Caco-2 (cell line): Measurements from ENCODE around the gene P2RY1. TPM values are rescaled to one million over a fixed set of nuclear protein-coding genes. Genes with fewer than 3 reads are reported as not detected.

Experiments
- Bru-seq: library from RNA; stranded (reverse); fragments of 400-500 nt; gene quantifications from one replicate; lab custom pipeline; 2021; lab: Mats Ljungman, UMichigan
- BruChase-seq, 2 experiments: library from RNA; stranded (reverse); fragments of 400-500 nt; gene quantifications; one replicate each; lab custom pipeline; 2021; lab: Mats Ljungman, UMichigan
- BruUV-seq: library from RNA; stranded (reverse); fragments of 400-500 nt; replicated peaks from 2 replicates; lab custom pipeline; 2021; lab: Mats Ljungman, UMichigan
- CTCF ChIA-PET: fragments of 300-600 bp; sonication (Branson Sonifier 250); formaldehyde crosslinking; loops from one replicate; lab custom pipeline; 2022; ENCODE audit warnings: antibody characterized with exemption; lab: Charles Lee
- POLR2A ChIA-PET: fragments of 300-600 bp; sonication (Branson Sonifier 250); formaldehyde crosslinking; loops from one replicate; lab custom pipeline; 2022; ENCODE audit warnings: antibody characterized with exemption; lab: Charles Lee
- DNase-seq, 2 experiments: peaks; one replicate each; pipeline versions ENCODE4 v3.0.0 to v3.0.0-alpha.2; 2020 to 2022
- H3K27me3 ChIP-seq: replicated peaks from 2 replicates; pipeline ENCODE4 v1.6.0; 2011; ENCODE audit warnings: low read length; ENCODE audit not compliant: control insufficient read depth, insufficient read depth
- H3K36me3 ChIP-seq: 2 replicates; pipeline ENCODE4 v1.5.1; 2011; ENCODE audit warnings: low read length; ENCODE audit not compliant: control insufficient read depth, insufficient read depth
- H3K4me1 ChIP-seq: fragments of 250-450 bp; sonication (Bioruptor Pico); 2 replicates; pipeline ENCODE4 v1.5.1; 2020; ENCODE audit warnings: mild to moderate bottlenecking
- H3K4me3 ChIP-seq: 2 replicates; pipeline ENCODE4 v1.5.1; 2011; ENCODE audit warnings: low read depth, mild to moderate bottlenecking, control low read depth, low read length
- H3K9me3 ChIP-seq: fragments of 250-450 bp; sonication (Bioruptor Pico); 2 replicates; pipeline ENCODE4 v1.5.1; 2020; ENCODE audit warnings: mild to moderate bottlenecking, moderate library complexity
- H3K27ac Mint-ChIP-seq: one replicate; pipeline ENCODE4 v1.8.0; 2022; ENCODE audit warnings: mixed read lengths; ENCODE audit not compliant: unreplicated experiment
- H3K27me3 Mint-ChIP-seq: one replicate; pipeline ENCODE4 v1.8.0; 2022; ENCODE audit warnings: mixed read lengths; ENCODE audit not compliant: insufficient read depth, unreplicated experiment
- H3K36me3 Mint-ChIP-seq: one replicate; pipeline ENCODE4 v1.8.0; 2022; ENCODE audit warnings: mild to moderate bottlenecking, mixed read lengths; ENCODE audit not compliant: insufficient read depth, unreplicated experiment
- H3K4me1 Mint-ChIP-seq: one replicate; pipeline ENCODE4 v1.8.0; 2022; ENCODE audit warnings: low read depth, mixed read lengths; ENCODE audit not compliant: unreplicated experiment
- H3K4me3 Mint-ChIP-seq: one replicate; pipeline ENCODE4 v1.8.0; 2022; ENCODE audit warnings: mild to moderate bottlenecking, moderate library complexity, mixed read lengths; ENCODE audit not compliant: unreplicated experiment
- H3K9me3 Mint-ChIP-seq: one replicate; pipeline ENCODE4 v1.8.0; 2022; ENCODE audit warnings: mixed read lengths; ENCODE audit not compliant: unreplicated experiment
- intact Hi-C: fragments of 100-400 bp; cut with micrococcal nuclease; formaldehyde crosslinking; loops from one replicate; pipeline ENCODE4 v1.10.0; 2022; ENCODE audit not compliant: unreplicated experiment
- long read RNA-seq: library from polyadenylated mRNA; stranded (forward); transcript quantifications from one replicate; pipeline ENCODE4 v2.0.0, GENCODE V29; 2022
- total RNA-seq: library from RNA; stranded (reverse); gene quantifications from 2 replicates; pipeline ENCODE4 v1.2.3, GENCODE V29; 2022
- TF ChIP-seq, protein P1 (sequence below), 2 experiments: fragments of 200-600 bp in 1 of 2; IDR thresholded peaks; 1 replicate in 1 of 2; 2 replicates in 1 of 2; pipeline versions ENCODE4 v1.5.1 to v1.8.0; 2011 to 2022; ENCODE audit warnings: antibody characterized with exemption in 1 of 2, control low read depth in 1 of 2, inconsistent platforms in 1 of 2, low read depth in 1 of 2, low read length in 1 of 2, mild to moderate bottlenecking in 1 of 2, moderate library complexity in 1 of 2; ENCODE audit not compliant: insufficient read depth in 1 of 2, severe bottlenecking in 1 of 2, unreplicated experiment in 1 of 2

The P2RY1 gene, protein sequence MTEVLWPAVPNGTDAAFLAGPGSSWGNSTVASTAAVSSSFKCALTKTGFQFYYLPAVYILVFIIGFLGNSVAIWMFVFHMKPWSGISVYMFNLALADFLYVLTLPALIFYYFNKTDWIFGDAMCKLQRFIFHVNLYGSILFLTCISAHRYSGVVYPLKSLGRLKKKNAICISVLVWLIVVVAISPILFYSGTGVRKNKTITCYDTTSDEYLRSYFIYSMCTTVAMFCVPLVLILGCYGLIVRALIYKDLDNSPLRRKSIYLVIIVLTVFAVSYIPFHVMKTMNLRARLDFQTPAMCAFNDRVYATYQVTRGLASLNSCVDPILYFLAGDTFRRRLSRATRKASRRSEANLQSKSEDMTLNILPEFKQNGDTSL
- total RNA-seq, result 6.0 and 8.5 TPM in 2 replicates
- percentile 78 among the genes with signal in this experiment for Bru-seq, nascent RNA
- percentile 94 among the genes with signal in this experiment for BruChase-seq, experiment 1, labeled RNA remaining after a 2-hour chase
- BruChase-seq, experiment 2, labeled RNA remaining after a 6-hour chase, result percentile 81 among the genes with signal in this experiment
- long read RNA-seq, full-length matches to known transcripts, result 7 of 7 reads
- long read RNA-seq, partial matches to known transcripts, result 0 of 7 reads
- long read RNA-seq, other reads (novel, unspliced or antisense), result 0 of 7 reads

GRCh38 chr3:152834776-152835600, at the start of gene P2RY1:
TSS of gene P2RY1 (plus strand) at chr3:152835131. CDS start at chr3:152835783, 652 bp downstream.
- Histone ChIP-seq H3K9me3 (no peaks in the 10 kb centered on the region), H3K36me3 (no peaks in the 10 kb centered on the region), H3K27me3 (no peaks in the 10 kb centered on the region), H3K4me3 (peak within 1 kb of the TSS; percentile 70), H3K4me1 (no peaks in the 10 kb centered on the region)
- POLR2A ChIA-PET, result interaction anchor here (0.9 to 1.4 kb wide), 3 partner anchors 23 to 75 kb away, joined by 3 to 5 read pairs (median 4); no protein-coding TSS in a partner anchor
- Mint-ChIP-seq H3K27ac (peak within 1 kb of the TSS; percentile 84), H3K4me1 (no peaks in the 10 kb centered on the region), H3K27me3 (no peaks in the 10 kb centered on the region), H3K36me3 (peaks cover 12% of the 10 kb centered on the region), H3K4me3 (peak within 1 kb of the TSS; percentile 88), H3K9me3 (no peaks in the 10 kb centered on the region)
- BruUV-seq, result TSS peak; percentile 30
- intact Hi-C loops, result loop anchor here (1.0 to 10.0 kb wide), 3 partner anchors 23 to 260 kb away; no protein-coding TSS in a partner anchor
- CTCF ChIA-PET, result interaction anchor here (0.6 to 1.3 kb wide), 5 partner anchors 102 to 1542 kb away, joined by 3 to 7 read pairs (median 4); no protein-coding TSS in a partner anchor
- DNase-seq, result peak; percentile 85 to 86
- TF ChIP-seq, protein P1, sequence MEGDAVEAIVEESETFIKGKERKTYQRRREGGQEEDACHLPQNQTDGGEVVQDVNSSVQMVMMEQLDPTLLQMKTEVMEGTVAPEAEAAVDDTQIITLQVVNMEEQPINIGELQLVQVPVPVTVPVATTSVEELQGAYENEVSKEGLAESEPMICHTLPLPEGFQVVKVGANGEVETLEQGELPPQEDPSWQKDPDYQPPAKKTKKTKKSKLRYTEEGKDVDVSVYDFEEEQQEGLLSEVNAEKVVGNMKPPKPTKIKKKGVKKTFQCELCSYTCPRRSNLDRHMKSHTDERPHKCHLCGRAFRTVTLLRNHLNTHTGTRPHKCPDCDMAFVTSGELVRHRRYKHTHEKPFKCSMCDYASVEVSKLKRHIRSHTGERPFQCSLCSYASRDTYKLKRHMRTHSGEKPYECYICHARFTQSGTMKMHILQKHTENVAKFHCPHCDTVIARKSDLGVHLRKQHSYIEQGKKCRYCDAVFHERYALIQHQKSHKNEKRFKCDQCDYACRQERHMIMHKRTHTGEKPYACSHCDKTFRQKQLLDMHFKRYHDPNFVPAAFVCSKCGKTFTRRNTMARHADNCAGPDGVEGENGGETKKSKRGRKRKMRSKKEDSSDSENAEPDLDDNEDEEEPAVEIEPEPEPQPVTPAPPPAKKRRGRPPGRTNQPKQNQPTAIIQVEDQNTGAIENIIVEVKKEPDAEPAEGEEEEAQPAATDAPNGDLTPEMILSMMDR (IDR thresholded peaks at IDR 0.05; ENCODE audit: insufficient read depth in 1 of 2, low read depth in 1 of 2, low read length in 1 of 2, severe bottlenecking in 1 of 2, unreplicated experiment in 1 of 2), result peak in 1 of 2 experiments; percentile 44

DNA sequence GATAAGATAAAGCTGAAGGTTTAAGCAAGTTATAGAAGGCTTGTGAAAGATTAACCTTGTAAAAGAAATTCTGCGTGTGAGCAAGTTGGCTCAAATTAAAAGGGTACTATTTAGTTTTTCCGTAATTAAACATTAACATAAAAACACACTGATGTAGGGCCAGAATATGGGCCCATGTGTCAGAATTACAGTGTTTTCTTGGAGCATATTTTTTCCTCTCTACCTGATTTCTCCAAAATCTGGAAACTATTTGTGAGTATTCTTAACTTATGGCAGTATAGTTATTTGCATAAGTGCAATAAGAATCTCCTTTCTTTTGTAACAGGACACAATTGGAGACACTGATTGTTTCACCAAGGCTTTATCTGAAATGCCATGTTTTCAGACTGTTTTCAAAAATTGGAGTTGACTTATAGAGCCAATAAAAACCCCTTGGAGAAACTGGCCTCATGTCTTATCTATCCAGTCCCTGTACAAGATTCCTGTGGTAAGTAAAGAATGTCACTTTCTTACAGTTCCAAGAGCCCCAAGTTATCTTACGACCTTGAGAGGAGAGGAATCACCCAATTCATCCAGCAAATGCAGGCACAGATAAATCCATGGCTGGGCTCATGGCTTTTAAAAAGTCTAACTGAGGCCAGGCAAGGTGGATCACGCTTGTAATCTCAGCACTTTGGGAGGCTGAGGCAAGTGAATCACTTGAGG, 47.8 kb upstream of the P2RY1 start:
- peaks cover 29% of the 10 kb centered on the region for H3K4me1 ChIP-seq
- no peaks in the 10 kb centered on the region for H3K9me3 Mint-ChIP-seq
- H3K4me3 ChIP-seq, result no peak overlapping the region
- intact Hi-C loops, result loop anchor here (1.0 kb wide), 1 partner anchor 25 kb away; no protein-coding TSS in a partner anchor
- H3K36me3 ChIP-seq, result no peaks in the 10 kb centered on the region
- H3K27ac Mint-ChIP-seq, result peak overlapping the region; percentile 64
- no peaks in the 10 kb centered on the region for H3K27me3 ChIP-seq
- DNase-seq, result peak; percentile 35 to 55
- no peaks in the 10 kb centered on the region for H3K27me3 Mint-ChIP-seq
- TF ChIP-seq, protein P1 (IDR thresholded peaks at IDR 0.05; ENCODE audit: insufficient read depth in 1 of 2, low read depth in 1 of 2, low read length in 1 of 2, severe bottlenecking in 1 of 2, unreplicated experiment in 1 of 2), result no peak
- H3K9me3 ChIP-seq, result no peaks in the 10 kb centered on the region
- ChIA-PET POLR2A (no interaction called here), CTCF (no interaction called here)
- H3K4me1 Mint-ChIP-seq, result peaks cover 11% of the 10 kb centered on the region
- no peaks in the 10 kb centered on the region for H3K36me3 Mint-ChIP-seq
- no peak overlapping the region for H3K4me3 Mint-ChIP-seq
- BruUV-seq, result no TSS peak
